Measurements from ENCODE around the gene RPL14.

RPL14 gene

DNA sequence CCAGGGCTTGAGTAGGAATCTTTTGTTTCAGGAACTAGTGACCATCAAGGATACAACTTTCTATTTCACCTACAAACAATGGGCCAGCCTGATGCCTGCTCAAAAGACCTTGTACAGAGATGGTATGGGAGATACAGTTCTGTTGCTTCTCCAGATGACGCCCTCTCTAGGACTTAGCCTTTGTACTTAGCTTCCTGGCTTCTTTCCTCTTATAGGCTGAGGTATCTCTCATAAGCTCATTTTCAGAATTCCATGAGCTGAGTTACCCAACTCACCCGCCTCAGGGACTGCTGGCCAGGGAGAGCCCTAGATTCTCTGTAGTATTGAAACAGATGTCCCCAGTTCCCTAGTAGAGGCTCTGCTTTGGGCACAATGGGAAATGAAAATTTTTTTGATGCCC, 40.1 kb downstream of the RPL14 start:
- Mint-ChIP-seq H3K4me3 (no peak overlapping the region), H3K36me3 (ENCODE audit: low read depth) (no peaks in the 10 kb centered on the region), H3K27me3 (ENCODE audit: low read depth, poor library complexity) (peaks cover 19% of the 10 kb centered on the region), H3K4me1 (peaks cover 9% of the 10 kb centered on the region), H3K27ac (no peak overlapping the region), H3K9me3 (no peaks in the 10 kb centered on the region)
- TF ChIP-seq, protein P1, sequence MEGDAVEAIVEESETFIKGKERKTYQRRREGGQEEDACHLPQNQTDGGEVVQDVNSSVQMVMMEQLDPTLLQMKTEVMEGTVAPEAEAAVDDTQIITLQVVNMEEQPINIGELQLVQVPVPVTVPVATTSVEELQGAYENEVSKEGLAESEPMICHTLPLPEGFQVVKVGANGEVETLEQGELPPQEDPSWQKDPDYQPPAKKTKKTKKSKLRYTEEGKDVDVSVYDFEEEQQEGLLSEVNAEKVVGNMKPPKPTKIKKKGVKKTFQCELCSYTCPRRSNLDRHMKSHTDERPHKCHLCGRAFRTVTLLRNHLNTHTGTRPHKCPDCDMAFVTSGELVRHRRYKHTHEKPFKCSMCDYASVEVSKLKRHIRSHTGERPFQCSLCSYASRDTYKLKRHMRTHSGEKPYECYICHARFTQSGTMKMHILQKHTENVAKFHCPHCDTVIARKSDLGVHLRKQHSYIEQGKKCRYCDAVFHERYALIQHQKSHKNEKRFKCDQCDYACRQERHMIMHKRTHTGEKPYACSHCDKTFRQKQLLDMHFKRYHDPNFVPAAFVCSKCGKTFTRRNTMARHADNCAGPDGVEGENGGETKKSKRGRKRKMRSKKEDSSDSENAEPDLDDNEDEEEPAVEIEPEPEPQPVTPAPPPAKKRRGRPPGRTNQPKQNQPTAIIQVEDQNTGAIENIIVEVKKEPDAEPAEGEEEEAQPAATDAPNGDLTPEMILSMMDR (IDR thresholded peaks at IDR 0.05), result no peak
- DNase-seq, result no peak

DNA sequence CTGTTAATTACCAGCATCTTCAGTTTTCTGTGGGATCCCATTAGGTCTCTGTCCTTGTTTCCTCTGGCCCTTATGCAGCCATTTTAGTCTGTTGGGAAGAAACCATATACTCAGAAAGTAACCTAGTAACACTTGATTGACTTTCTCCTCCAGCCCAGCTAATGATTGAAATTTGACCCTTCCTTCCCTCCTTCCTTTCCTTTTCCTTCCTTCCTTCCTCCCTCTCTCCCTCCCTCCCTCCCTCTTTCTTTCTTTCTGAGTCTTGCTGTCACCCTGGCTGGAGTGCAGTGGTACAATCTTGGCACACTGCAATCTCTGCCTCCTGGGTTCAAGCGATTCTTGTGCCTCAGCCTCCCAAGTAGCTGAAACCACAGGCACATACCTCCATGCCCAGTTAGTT, 42.8 kb downstream of the RPL14 start:
- Mint-ChIP-seq H3K27ac (peak overlapping the region; percentile 6), H3K4me1 (peaks cover 9% of the 10 kb centered on the region), H3K4me3 (no peak overlapping the region), H3K36me3 (ENCODE audit: low read depth) (no peaks in the 10 kb centered on the region), H3K27me3 (ENCODE audit: low read depth, poor library complexity) (peaks cover 26% of the 10 kb centered on the region), H3K9me3 (peaks cover 9% of the 10 kb centered on the region)
- TF ChIP-seq, protein P1 (IDR thresholded peaks at IDR 0.05), result no peak
- no peak for DNase-seq

DNA sequence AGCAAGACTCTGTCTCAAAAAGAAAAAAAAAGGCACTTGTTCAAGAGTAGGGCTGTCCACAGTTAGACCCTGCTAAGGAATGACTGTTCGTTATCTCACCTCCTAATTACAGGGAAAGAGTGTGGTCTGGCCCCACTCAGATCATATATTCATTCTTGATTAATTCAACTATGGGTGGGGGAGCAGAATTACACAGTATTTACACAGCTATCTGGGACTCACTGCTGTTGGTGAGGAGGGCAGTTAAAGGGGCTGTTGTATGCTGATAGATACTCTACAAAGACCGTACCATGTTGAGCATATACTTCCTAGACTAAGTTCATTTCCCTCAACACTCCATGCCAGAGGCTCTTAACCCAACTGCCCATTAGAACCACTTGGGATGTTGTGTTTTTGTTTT, 44.9 kb downstream of the RPL14 start:
- DNase-seq, result no peak
- Mint-ChIP-seq H3K27ac (no peak overlapping the region), H3K27me3 (ENCODE audit: low read depth, poor library complexity) (peaks cover 24% of the 10 kb centered on the region), H3K4me3 (no peak overlapping the region), H3K36me3 (ENCODE audit: low read depth) (peaks cover 4% of the 10 kb centered on the region), H3K4me1 (peaks cover 26% of the 10 kb centered on the region), H3K9me3 (peaks cover 9% of the 10 kb centered on the region)
- TF ChIP-seq, protein P1 (IDR thresholded peaks at IDR 0.05), result no peak

DNA sequence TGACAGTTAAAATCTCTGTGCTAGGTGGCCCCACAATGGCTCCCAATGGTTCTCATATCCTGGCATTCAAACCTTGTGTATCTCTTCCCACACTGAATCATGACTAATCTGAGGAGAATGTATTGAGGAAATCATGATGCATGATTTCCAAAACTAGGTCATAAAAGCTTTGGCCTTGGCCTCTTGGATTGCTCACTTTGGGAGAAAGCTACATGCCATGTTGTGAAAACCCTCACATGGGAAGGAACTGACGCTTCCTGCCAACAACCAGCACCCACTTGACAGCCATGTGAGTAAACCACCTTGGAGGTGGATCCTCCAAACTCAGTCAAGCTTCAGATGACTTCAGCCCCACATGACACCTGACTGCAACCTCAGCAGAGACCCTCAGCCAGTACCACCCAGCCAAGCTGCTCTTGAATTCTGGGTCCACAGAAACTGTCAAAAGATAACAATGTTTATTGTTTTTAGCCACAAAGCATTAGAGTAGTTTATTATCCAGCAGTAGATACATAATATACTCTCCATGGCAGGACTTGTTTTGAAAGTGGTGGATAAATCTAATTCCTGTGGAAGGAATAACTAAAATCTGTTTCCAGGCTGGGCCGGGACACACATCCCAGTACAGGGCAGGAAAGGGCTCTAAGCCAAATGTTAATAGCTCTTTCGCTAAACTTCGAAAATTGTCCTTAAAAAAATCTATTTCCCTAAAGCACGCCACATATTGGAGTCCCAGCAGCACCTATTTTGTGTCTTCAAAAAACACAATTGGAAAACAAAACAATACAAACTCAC, 47.7 kb downstream of the RPL14 start:
- H3K36me3 Mint-ChIP-seq (ENCODE audit: low read depth), result peaks cover 30% of the 10 kb centered on the region
- TF ChIP-seq, protein P1 (IDR thresholded peaks at IDR 0.05), result no peak
- no peak for DNase-seq
- peaks cover 15% of the 10 kb centered on the region for H3K9me3 Mint-ChIP-seq
- H3K27ac Mint-ChIP-seq, result no peak overlapping the region
- H3K27me3 Mint-ChIP-seq (ENCODE audit: low read depth, poor library complexity), result peaks cover 11% of the 10 kb centered on the region
- peak overlapping the region; percentile 96 for H3K4me3 Mint-ChIP-seq
- peaks cover 32% of the 10 kb centered on the region for H3K4me1 Mint-ChIP-seq

DNA sequence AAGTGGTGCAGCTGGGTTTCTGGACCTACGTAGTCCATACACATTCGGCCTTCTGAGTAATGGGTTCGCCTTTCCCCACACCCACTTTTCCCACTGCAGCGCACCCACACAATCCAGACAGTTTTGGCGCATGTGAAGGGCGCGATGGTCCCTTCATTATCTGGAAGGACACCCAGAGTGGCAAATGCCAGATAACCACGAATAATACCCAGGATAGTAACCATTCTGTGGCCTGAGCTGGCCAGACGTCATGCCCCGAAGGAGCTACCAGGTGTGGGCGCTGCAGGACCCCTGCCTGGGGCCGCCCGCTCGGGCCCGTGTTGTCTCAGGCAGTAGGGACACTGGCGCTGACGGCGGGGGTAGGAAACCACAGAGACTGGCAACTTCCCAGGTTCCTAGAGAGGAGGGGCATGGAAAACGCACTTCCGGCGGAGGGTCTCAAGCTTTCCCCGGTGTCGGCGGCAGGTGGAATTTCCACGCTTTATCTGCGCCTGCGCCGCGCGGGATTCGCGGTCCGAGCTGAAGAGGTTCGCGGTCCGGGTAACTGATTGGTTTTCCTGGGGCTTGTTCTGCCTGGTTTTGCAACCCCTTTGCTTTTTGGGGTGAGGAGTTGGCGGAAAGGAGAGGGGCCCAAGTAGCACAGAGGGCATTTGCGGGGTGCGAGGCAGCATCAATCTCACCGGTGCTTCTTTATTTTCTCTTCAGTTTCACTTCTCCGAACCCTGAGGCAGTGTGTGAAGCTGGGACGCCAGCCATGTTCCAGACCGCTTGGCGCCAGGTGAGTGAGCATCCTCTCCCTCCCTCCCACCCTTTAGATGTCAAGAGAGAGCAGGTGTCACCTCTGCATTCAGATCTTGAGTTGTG, 48.7 kb downstream of the RPL14 start, which contains the start of gene ZNF620:
Gene ZNF620, plus strand, starts transcription at position 441 of the 864 bp plus-strand sequence. Its CDS starts 314 bp downstream, at position 755.
- peak within 1 kb of the TSS; percentile 96 for H3K4me3 Mint-ChIP-seq
- peak within 1 kb of the TSS; percentile 95 for H3K27ac Mint-ChIP-seq
- TF ChIP-seq, protein P1 (IDR thresholded peaks at IDR 0.05), result peak; percentile 26
- peaks cover 40% of the 10 kb centered on the region for H3K36me3 Mint-ChIP-seq (ENCODE audit: low read depth)
- H3K27me3 Mint-ChIP-seq (ENCODE audit: low read depth, poor library complexity), result peaks cover 10% of the 10 kb centered on the region
- peak; percentile 86 for DNase-seq
- peaks cover 22% of the 10 kb centered on the region for H3K9me3 Mint-ChIP-seq
- H3K4me1 Mint-ChIP-seq, result peaks cover 28% of the 10 kb centered on the region

Measured in nephron progenitor cell (in vitro differentiated cells).